GM23248 (cell line): Measurements from ENCODE around the gene CHST1. TPM values are rescaled to one million over a fixed set of nuclear protein-coding genes. Genes with fewer than 3 reads are reported as not detected.

ENCODE experiments used
- DNase-seq: peaks from one replicate; pipeline ENCODE4 v3.0.0-alpha.2; 2015
- H2AFZ ChIP-seq: fragments of 200-600 bp; sonication (generic); 2 replicates; pipeline ENCODE4 v1.6.1; 2016; ENCODE audit warnings: antibody characterized with exemption
- H3F3A ChIP-seq: fragments of 200-600 bp; sonication (generic); 2 replicates; pipeline ENCODE4 v1.6.1; 2016; ENCODE audit warnings: mild to moderate bottlenecking, antibody characterized with exemption, mixed run types; ENCODE audit not compliant: insufficient read depth
- H3K27ac ChIP-seq: fragments of 200-600 bp; sonication (generic); 2 replicates; pipeline ENCODE4 v1.5.1; 2016; ENCODE audit warnings: mild to moderate bottlenecking
- H3K27me3 ChIP-seq: fragments of 200-600 bp; sonication (generic); replicated peaks from 2 replicates; pipeline ENCODE4 v1.6.1; 2016; ENCODE audit warnings: mild to moderate bottlenecking; ENCODE audit not compliant: insufficient read depth
- H3K36me3 ChIP-seq: fragments of 200-600 bp; sonication (generic); 2 replicates; pipeline ENCODE4 v1.6.1; 2016; ENCODE audit warnings: low read depth, mild to moderate bottlenecking
- H3K4me1 ChIP-seq: fragments of 200-600 bp; sonication (generic); 2 replicates; pipeline ENCODE4 v1.6.1; 2016; ENCODE audit warnings: mild to moderate bottlenecking; ENCODE audit not compliant: insufficient read depth
- H3K4me2 ChIP-seq: fragments of 200-600 bp; sonication (generic); one replicate; pipeline ENCODE4 v1.6.1; 2016; ENCODE audit warnings: mild to moderate bottlenecking; ENCODE audit not compliant: unreplicated experiment
- H3K4me3 ChIP-seq: fragments of 200-600 bp; sonication (generic); 2 replicates; pipeline ENCODE4 v1.5.1; 2016; ENCODE audit warnings: mild to moderate bottlenecking
- H3K79me2 ChIP-seq: fragments of 200-600 bp; sonication (generic); 2 replicates; pipeline ENCODE4 v1.6.1; 2016; ENCODE audit warnings: mild to moderate bottlenecking; ENCODE audit not compliant: insufficient read depth
- H3K9ac ChIP-seq: fragments of 200-600 bp; sonication (generic); 2 replicates; pipeline ENCODE4 v1.6.1; 2016; ENCODE audit warnings: mild to moderate bottlenecking
- H3K9me2 ChIP-seq: fragments of 200-600 bp; sonication (generic); 2 replicates; pipeline ENCODE4 v1.6.1; 2016; ENCODE audit warnings: mixed run types, mild to moderate bottlenecking, moderate library complexity; ENCODE audit not compliant: insufficient read depth
- H3K9me3 ChIP-seq: fragments of 200-600 bp; sonication (generic); one replicate; pipeline ENCODE4 v1.6.1; 2017; ENCODE audit warnings: low read depth
- H4K20me1 ChIP-seq: fragments of 200-600 bp; sonication (generic); 2 replicates; pipeline ENCODE4 v1.6.0; 2016; ENCODE audit not compliant: insufficient read depth
- EZH2 ChIP-seq: fragments of 200-600 bp; sonication (generic); IDR thresholded peaks from 2 replicates; pipeline ENCODE4 v1.6.1; 2018; ENCODE audit warnings: antibody characterized with exemption, mild to moderate bottlenecking; ENCODE audit not compliant: insufficient read depth, poor library complexity, severe bottlenecking
- EZH2phosphoT487 ChIP-seq: fragments of 200-600 bp; sonication (generic); IDR thresholded peaks from 2 replicates; pipeline ENCODE4 v1.6.1; 2018; ENCODE audit warnings: antibody characterized with exemption, moderate library complexity, mild to moderate bottlenecking, low read depth; ENCODE audit not compliant: insufficient read depth
- WGBS, 2 experiments: methylation state at CpG; one replicate each; pipeline ENCODE4 v1.1.6; 2015 to 2017; ENCODE audit warnings: low lambda C conversion rate in 2 of 2, low coverage in 1 of 2; ENCODE audit errors: missing lambda C conversion rate in 2 of 2; 5-methylcytosine and 5-hydroxymethylcytosine counted together
- in situ Hi-C: fragments of 300-500 bp; cut with MboI; formaldehyde crosslinking; loops from 2 replicates; pipeline ENCODE4 v1.15.0; 2020
- polyA plus RNA-seq: library from polyadenylated mRNA; unstranded; fragments of >200 nt; fragmentation: Nextera tagmentation; extraction: Ambion mirVana; gene quantifications from 2 replicates; pipeline ENCODE4 v1.2.1, GENCODE V29; 2016
- total RNA-seq: library from RNA; depleted of rRNA; stranded (reverse); fragments of >200 nt; shearing (Covaris generic); gene quantifications from 2 replicates; pipeline ENCODE4 v1.2.3, GENCODE V29; 2014

The CHST1 gene
- total and polyA plus RNA-seq, 2 experiments from 2014 or later: 0.06 TPM; not detected in 1

DNA sequence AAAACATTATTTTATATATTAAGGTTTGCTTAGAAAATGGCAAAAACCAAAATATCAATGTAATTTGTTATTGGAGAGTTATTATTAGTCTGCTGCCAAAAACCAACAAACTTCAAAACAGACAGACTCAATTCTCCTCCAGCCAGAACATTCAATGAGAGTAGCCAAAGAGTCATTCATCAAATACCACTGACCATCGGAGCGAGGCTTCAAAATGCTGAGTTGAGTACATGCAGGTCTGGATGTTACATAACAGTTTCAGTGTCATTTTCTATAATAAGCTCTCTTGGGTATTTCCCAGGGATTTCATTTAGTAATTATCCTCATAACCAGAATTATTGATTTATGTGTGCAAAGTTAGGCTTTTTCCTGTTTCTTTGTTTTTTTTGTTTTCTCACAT, 42.6 kb downstream of the CHST1 start:
- no peak overlapping the region for H3K9ac ChIP-seq
- no peaks in the 10 kb centered on the region for H3K36me3 ChIP-seq
- H3K27ac ChIP-seq: no peak overlapping the region
- H3K4me2 ChIP-seq: no peak overlapping the region
- no peaks in the 10 kb centered on the region; the same call in 1 of the 2 replicates for H3K27me3 ChIP-seq
- H3K79me2 ChIP-seq: no peaks in the 10 kb centered on the region
- H3K9me2 ChIP-seq: no peaks in the 10 kb centered on the region
- no peak for TF ChIP-seq EZH2
- TF ChIP-seq EZH2phosphoT487: no peak
- H3K4me1 ChIP-seq: no peaks in the 10 kb centered on the region
- H2AFZ ChIP-seq: no peak overlapping the region
- no peaks in the 10 kb centered on the region for H3K9me3 ChIP-seq
- WGBS, 2 experiments: 2% methylated on average over 2 of the region's 2 CpGs
- H4K20me1 ChIP-seq: no peaks in the 10 kb centered on the region
- in situ Hi-C loops: no loop called here
- no peak for DNase-seq
- no peak overlapping the region for H3K4me3 ChIP-seq
- no peaks in the 10 kb centered on the region for H3F3A ChIP-seq

DNA sequence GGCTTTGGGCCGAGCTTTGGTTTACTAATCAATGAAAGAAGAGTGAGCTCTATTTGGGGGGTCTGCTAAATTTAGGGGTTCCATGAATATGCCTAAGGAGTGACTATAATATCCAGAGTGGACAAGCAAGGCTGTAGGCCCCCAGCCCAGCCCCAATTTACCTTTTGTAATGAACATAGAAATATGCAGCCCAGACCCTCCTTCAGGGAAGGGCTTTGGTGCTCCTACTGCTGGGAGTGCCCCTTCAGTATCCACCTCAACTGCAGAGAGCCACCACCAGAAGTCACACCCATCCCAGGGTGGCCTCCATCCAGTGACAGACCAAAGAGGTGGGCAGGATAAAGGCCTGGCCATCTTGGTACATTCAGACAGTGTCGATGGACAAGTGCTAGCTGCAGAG, 43.1 kb downstream of the CHST1 start:
- H3F3A ChIP-seq: no peaks in the 10 kb centered on the region
- no peak overlapping the region for H3K4me3 ChIP-seq
- TF ChIP-seq EZH2phosphoT487 (no peak), EZH2 (no peak)
- no peaks in the 10 kb centered on the region for H3K9me3 ChIP-seq
- WGBS, 2 experiments: 15 to 22% methylated on average over 2 of the region's 2 CpGs
- no peak overlapping the region for H3K9ac ChIP-seq
- H3K27me3 ChIP-seq: no peaks in the 10 kb centered on the region; the same call in 1 of the 2 replicates
- no peaks in the 10 kb centered on the region for H3K79me2 ChIP-seq
- no peak overlapping the region for H2AFZ ChIP-seq
- H3K27ac ChIP-seq: no peak overlapping the region
- H3K36me3 ChIP-seq: no peaks in the 10 kb centered on the region
- no peaks in the 10 kb centered on the region for H3K9me2 ChIP-seq
- no peaks in the 10 kb centered on the region for H3K4me1 ChIP-seq
- H3K4me2 ChIP-seq: no peak overlapping the region
- no peak for DNase-seq
- H4K20me1 ChIP-seq: no peaks in the 10 kb centered on the region
- in situ Hi-C loops: no loop called here

DNA sequence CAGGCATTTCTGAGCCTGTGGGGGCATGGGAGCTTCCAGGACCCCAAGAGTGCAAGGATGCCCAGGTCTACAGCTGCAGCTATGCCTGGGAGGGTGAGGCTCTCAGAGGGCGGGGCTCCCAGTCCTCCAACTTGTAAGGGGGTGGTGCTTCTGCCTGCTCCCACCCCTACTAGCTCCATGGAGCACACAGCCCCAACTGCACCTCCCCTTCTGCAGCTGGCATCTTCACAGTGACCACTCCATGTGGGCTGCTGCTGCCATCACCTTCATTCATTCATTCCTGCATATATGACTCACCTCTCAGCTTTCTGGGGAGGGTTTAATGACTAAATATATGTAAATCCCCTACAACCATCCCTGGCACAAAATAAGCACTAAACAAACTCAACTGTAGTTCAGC, 43.8 kb downstream of the CHST1 start:
- Histone ChIP-seq H4K20me1 (no peaks in the 10 kb centered on the region), H3K9me3 (no peaks in the 10 kb centered on the region), H3K27ac (no peak overlapping the region), H3K4me3 (no peak overlapping the region), H2AFZ (no peak overlapping the region), H3F3A (no peaks in the 10 kb centered on the region), H3K36me3 (no peaks in the 10 kb centered on the region), H3K4me2 (no peak overlapping the region), H3K4me1 (no peaks in the 10 kb centered on the region), H3K79me2 (no peaks in the 10 kb centered on the region), H3K9me2 (no peaks in the 10 kb centered on the region), H3K9ac (no peak overlapping the region), H3K27me3 (no peaks in the 10 kb centered on the region; the same call in 1 of the 2 replicates)
- DNase-seq: no peak
- no peak for TF ChIP-seq EZH2phosphoT487
- TF ChIP-seq EZH2: no peak
- in situ Hi-C loops: no loop called here
- WGBS, 2 experiments: 13% methylated on average over 1 of the region's 1 CpG

DNA sequence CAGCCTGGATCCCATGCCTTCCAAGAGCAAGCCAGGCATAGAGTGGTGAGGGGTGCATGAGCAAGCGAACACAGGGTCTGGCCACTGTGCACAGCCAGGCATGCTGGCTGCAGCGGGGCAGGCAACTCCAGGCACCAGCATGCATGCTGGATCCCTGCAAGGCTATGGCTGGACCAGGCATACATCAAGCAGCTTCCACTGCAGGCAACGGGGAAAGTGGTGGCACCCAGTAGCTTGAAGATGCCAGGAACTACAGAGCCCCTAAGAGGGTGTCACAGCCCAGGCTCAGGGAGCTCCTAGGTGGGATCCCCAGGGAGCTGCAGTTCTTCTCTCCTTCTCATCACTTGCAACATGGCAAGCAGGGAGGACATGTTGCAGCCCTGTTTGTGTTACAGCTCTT, 45.2 kb downstream of the CHST1 start:
- Histone ChIP-seq H3K36me3 (no peaks in the 10 kb centered on the region), H3K9ac (no peak overlapping the region), H3K27me3 (no peaks in the 10 kb centered on the region; the same call in 1 of the 2 replicates), H3K9me2 (no peaks in the 10 kb centered on the region), H3K79me2 (no peaks in the 10 kb centered on the region), H4K20me1 (no peaks in the 10 kb centered on the region), H3K4me1 (no peaks in the 10 kb centered on the region), H3F3A (no peaks in the 10 kb centered on the region), H2AFZ (no peak overlapping the region), H3K4me3 (no peak overlapping the region), H3K9me3 (no peaks in the 10 kb centered on the region), H3K27ac (no peak overlapping the region), H3K4me2 (no peak overlapping the region)
- in situ Hi-C loops: no loop called here
- WGBS, 2 experiments: 5 to 15% methylated on average over 2 to 3 of the region's 3 CpGs
- TF ChIP-seq EZH2phosphoT487 (no peak), EZH2 (no peak)
- no peak for DNase-seq

DNA sequence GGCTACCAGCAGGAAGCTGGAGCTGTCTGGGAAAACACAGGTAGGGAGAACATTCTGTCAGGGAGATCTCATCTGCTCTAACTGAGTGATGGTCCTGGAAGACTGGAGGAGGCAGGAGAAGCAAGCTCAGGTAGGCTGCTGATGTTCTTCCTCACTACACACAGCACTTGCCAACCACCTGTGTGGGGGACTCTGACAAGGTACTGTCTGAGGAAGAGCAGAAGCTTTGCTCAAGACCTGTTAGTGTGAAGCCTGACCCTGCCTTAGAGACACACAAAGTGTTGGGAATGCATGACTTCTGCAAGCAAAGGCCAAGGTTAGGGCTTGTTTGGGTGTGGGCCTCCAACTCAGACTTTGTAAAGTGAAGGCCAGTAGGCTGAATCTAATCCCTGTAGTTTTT, 46.5 kb downstream of the CHST1 start:
- in situ Hi-C loops: no loop called here
- no peaks in the 10 kb centered on the region for H3K9me2 ChIP-seq
- no peaks in the 10 kb centered on the region for H4K20me1 ChIP-seq
- no peak for DNase-seq
- H3K4me3 ChIP-seq: no peak overlapping the region
- no peak overlapping the region for H3K27ac ChIP-seq
- no peak for TF ChIP-seq EZH2
- no peak for TF ChIP-seq EZH2phosphoT487
- no peaks in the 10 kb centered on the region for H3K4me1 ChIP-seq
- no peaks in the 10 kb centered on the region for H3K36me3 ChIP-seq
- no peak overlapping the region for H3K4me2 ChIP-seq
- H3F3A ChIP-seq: no peaks in the 10 kb centered on the region
- H2AFZ ChIP-seq: no peak overlapping the region
- no peak overlapping the region for H3K9ac ChIP-seq
- no peaks in the 10 kb centered on the region for H3K27me3 ChIP-seq
- no peaks in the 10 kb centered on the region for H3K79me2 ChIP-seq
- no peaks in the 10 kb centered on the region for H3K9me3 ChIP-seq
